SJSA1 (cell line): ENCODE measurements around the gene SFXN2. TPM values are rescaled to one million over a fixed set of nuclear protein-coding genes. Genes with fewer than 3 reads are reported as not detected.
A peak's percentile ranks its signal among the peaks of the same experiment; 100 is the strongest.

Experiments
- DNase-seq, 2 experiments: peaks; one replicate each; pipeline ENCODE4 v3.0.0-alpha.2; 2015 to 2020; ENCODE audit warnings: low spot score in 2 of 2, low read depth in 1 of 2
- H3K27ac ChIP-seq: fragments of 250-450 bp; sonication (Bioruptor Pico); 2 replicates; pipeline ENCODE4 v1.5.1; 2020; ENCODE audit warnings: mild to moderate bottlenecking, moderate library complexity
- H3K27me3 ChIP-seq: fragments of 250-450 bp; sonication (Bioruptor Pico); replicated peaks from 2 replicates; pipeline ENCODE4 v1.5.1; 2020; ENCODE audit warnings: mild to moderate bottlenecking, moderate library complexity
- H3K36me3 ChIP-seq: fragments of 250-450 bp; sonication (Bioruptor Pico); 2 replicates; pipeline ENCODE4 v1.5.1; 2020; ENCODE audit warnings: mild to moderate bottlenecking
- H3K4me1 ChIP-seq: fragments of 250-450 bp; sonication (Bioruptor Pico); replicated peaks from 2 replicates; pipeline ENCODE4 v1.6.1; 2021; ENCODE audit warnings: mild to moderate bottlenecking
- H3K4me3 ChIP-seq: fragments of 250-450 bp; sonication (Bioruptor Pico); 2 replicates; pipeline ENCODE4 v1.5.1; 2020; ENCODE audit warnings: mild to moderate bottlenecking
- H3K9me3 ChIP-seq: fragments of 250-450 bp; sonication (Bioruptor Pico); replicated peaks from 2 replicates; pipeline ENCODE4 v1.5.1; 2020; ENCODE audit warnings: mild to moderate bottlenecking
- total RNA-seq: library from RNA; depleted of rRNA; stranded (reverse); fragments of >200 nt; shearing (Covaris generic); gene quantifications from 2 replicates; pipeline ENCODE4 v1.2.3, GENCODE V29; 2014

Gene SFXN2
- total RNA-seq, 1 experiment from 2014 or later: 3.1 TPM

- Histone ChIP-seq H3K36me3 (peaks cover 4% of the 10 kb centered on the region; the same call in 1 of the 2 replicates), H3K4me1 (peaks cover 22% of the 10 kb centered on the region), H3K4me3 (no peak overlapping the region), H3K27ac (no peak overlapping the region), H3K27me3 (no peaks in the 10 kb centered on the region), H3K9me3 (no peaks in the 10 kb centered on the region)
- no peak for DNase-seq
These were observed 3.8 kb downstream of the SFXN2 start for GRCh38 chr10:102718220-102718619.

GRCh38 chr10:102720337-102720736, 5.9 kb downstream of the SFXN2 start:
- no peak for DNase-seq
- no peak overlapping the region for H3K4me3 ChIP-seq
- H3K4me1 ChIP-seq: peaks cover 12% of the 10 kb centered on the region
- H3K9me3 ChIP-seq: 0 out of 2 replicates have a peak, but pooled peaks cover 2% of the 10 kb centered on the region
- 0 out of 2 replicates have a peak, but pooled peaks cover 4% of the 10 kb centered on the region for H3K36me3 ChIP-seq
- no peak overlapping the region for H3K27ac ChIP-seq
- no peaks in the 10 kb centered on the region for H3K27me3 ChIP-seq

GRCh38 chr10:102720775-102721301, 6.4 kb downstream of the SFXN2 start:
- no peaks in the 10 kb centered on the region for H3K27me3 ChIP-seq
- H3K4me1 ChIP-seq: peaks cover 10% of the 10 kb centered on the region
- H3K27ac ChIP-seq: no peak overlapping the region
- H3K36me3 ChIP-seq: 0 out of 2 replicates have a peak, but pooled peaks cover 4% of the 10 kb centered on the region
- H3K9me3 ChIP-seq: 0 out of 2 replicates have a peak, but pooled peaks cover 2% of the 10 kb centered on the region
- H3K4me3 ChIP-seq: no peak overlapping the region
- DNase-seq: no peak

GRCh38 chr10:102721954-102722353, 7.5 kb downstream of the SFXN2 start:
- H3K9me3 ChIP-seq: 0 out of 2 replicates have a peak, but pooled peaks cover 2% of the 10 kb centered on the region
- H3K27ac ChIP-seq: no peak overlapping the region
- no peak for DNase-seq
- no peak overlapping the region for H3K4me3 ChIP-seq
- no peaks in the 10 kb centered on the region for H3K27me3 ChIP-seq
- H3K4me1 ChIP-seq: peaks cover 10% of the 10 kb centered on the region
- 0 out of 2 replicates have a peak, but pooled peaks cover 4% of the 10 kb centered on the region for H3K36me3 ChIP-seq

GRCh38 chr10:102723989-102724388, 9.6 kb downstream of the SFXN2 start:
- no peak for DNase-seq
- no peak overlapping the region for H3K27ac ChIP-seq
- peaks cover 6% of the 10 kb centered on the region; the same call in 1 of the 2 replicates for H3K36me3 ChIP-seq
- 0 out of 2 replicates have a peak, but pooled peaks cover 2% of the 10 kb centered on the region for H3K9me3 ChIP-seq
- H3K4me1 ChIP-seq: peaks cover 10% of the 10 kb centered on the region
- no peaks in the 10 kb centered on the region for H3K27me3 ChIP-seq
- no peak overlapping the region for H3K4me3 ChIP-seq

- Histone ChIP-seq H3K4me3 (no peak overlapping the region), H3K9me3 (0 out of 2 replicates have a peak, but pooled peaks cover 2% of the 10 kb centered on the region), H3K27me3 (no peaks in the 10 kb centered on the region), H3K4me1 (peaks cover 10% of the 10 kb centered on the region), H3K27ac (no peak overlapping the region), H3K36me3 (peaks cover 15% of the 10 kb centered on the region; the same call in 1 of the 2 replicates)
- no peak for DNase-seq
These were observed 11.8 kb downstream of the SFXN2 start for GRCh38 chr10:102726274-102726673.

GRCh38 chr10:102727037-102727818, 12.8 kb downstream of the SFXN2 start:
- H3K36me3 ChIP-seq: peaks cover 15% of the 10 kb centered on the region; the same call in 1 of the 2 replicates
- 0 out of 2 replicates have a peak, but pooled peaks cover 2% of the 10 kb centered on the region for H3K9me3 ChIP-seq
- H3K4me3 ChIP-seq: no peak overlapping the region
- no peak overlapping the region for H3K27ac ChIP-seq
- no peaks in the 10 kb centered on the region for H3K27me3 ChIP-seq
- DNase-seq: no peak
- H3K4me1 ChIP-seq: peaks cover 4% of the 10 kb centered on the region

- H3K9me3 ChIP-seq: no peaks in the 10 kb centered on the region
- H3K36me3 ChIP-seq: peaks cover 16% of the 10 kb centered on the region; the same call in 1 of the 2 replicates
- H3K27ac ChIP-seq: no peak overlapping the region
These were observed 14.9 kb downstream of the SFXN2 start for GRCh38 chr10:102729029-102730026.

GRCh38 chr10:102731222-102731800, 16.9 kb downstream of the SFXN2 start:
- Histone ChIP-seq H3K27me3 (no peaks in the 10 kb centered on the region), H3K27ac (no peak overlapping the region), H3K36me3 (peaks cover 16% of the 10 kb centered on the region; the same call in 1 of the 2 replicates)

More at GRCh38 chr10:102729029-102730026, 14.9 kb downstream of the SFXN2 start:
- Histone ChIP-seq H3K4me1 (no peaks in the 10 kb centered on the region), H3K4me3 (no peak overlapping the region), H3K27me3 (no peaks in the 10 kb centered on the region)
- peak; percentile 64 to 87 for DNase-seq

GRCh38 chr10:102732661-102733060, 18.2 kb downstream of the SFXN2 start:
- H3K27ac ChIP-seq: no peak overlapping the region
- no peaks in the 10 kb centered on the region for H3K27me3 ChIP-seq
- peaks cover 16% of the 10 kb centered on the region; the same call in 1 of the 2 replicates for H3K36me3 ChIP-seq
- H3K9me3 ChIP-seq: no peaks in the 10 kb centered on the region
- no peak overlapping the region for H3K4me3 ChIP-seq
- no peak for DNase-seq
- H3K4me1 ChIP-seq: no peaks in the 10 kb centered on the region

More at GRCh38 chr10:102731222-102731800, 16.9 kb downstream of the SFXN2 start:
- no peaks in the 10 kb centered on the region for H3K4me1 ChIP-seq
- DNase-seq: no peak
- no peaks in the 10 kb centered on the region for H3K9me3 ChIP-seq
- H3K4me3 ChIP-seq: no peak overlapping the region

GRCh38 chr10:102735065-102735562, 20.7 kb downstream of the SFXN2 start:
- no peak for DNase-seq

GRCh38 chr10:102738692-102739121, 24.3 kb downstream of the SFXN2 start:
- H3K4me3 ChIP-seq: no peak overlapping the region
- H3K9me3 ChIP-seq: 0 out of 2 replicates have a peak, but pooled peaks cover 3% of the 10 kb centered on the region
- H3K27ac ChIP-seq: no peak overlapping the region
- peaks cover 8% of the 10 kb centered on the region for H3K36me3 ChIP-seq
- H3K27me3 ChIP-seq: no peaks in the 10 kb centered on the region; the same call in 1 of the 2 replicates
- DNase-seq: no peak
- H3K4me1 ChIP-seq: peaks cover 5% of the 10 kb centered on the region

More at GRCh38 chr10:102735065-102735562, 20.7 kb downstream of the SFXN2 start:
- Histone ChIP-seq H3K9me3 (no peaks in the 10 kb centered on the region), H3K27ac (no peak overlapping the region), H3K27me3 (no peaks in the 10 kb centered on the region), H3K36me3 (0 out of 2 replicates have a peak, but pooled peaks cover 7% of the 10 kb centered on the region), H3K4me3 (no peak overlapping the region), H3K4me1 (no peaks in the 10 kb centered on the region)
